ENCODE results near the gene ZNF319. TPM values are rescaled to one million over a fixed set of nuclear protein-coding genes. Genes with fewer than 3 reads are reported as not detected.

ZNF319 gene
- total and polyA plus RNA-seq, 2 of the 13 experiments (the other 11 are each of a cell fraction or from before 2014, with no cell fraction given) = 2.4 to 3.6 TPM

GRCh38 chr16:58019866-58020538, 19.5 kb upstream of the ZNF319 start:
- 72% methylated on average over 5 of the region's 8 CpGs for WGBS (ENCODE audit: low lambda C conversion rate)
- ATAC-seq (no peak), FAIRE-seq (no peak), DNase-seq (ENCODE audit: low spot score) (no peak)
- no TSS peak for BruUV-seq (replicated peaks)
- in situ Hi-C loops (cut with HindIII; ENCODE audit: extremely low pct_ligation_motif_present, low pct_unique_long_range_greater_than_20kb) = loop anchor here (5.0 kb wide), 1 partner anchor 107 kb away; the partner anchor contains the start of gene CFAP20
- ChIA-PET CTCF (ENCODE audit: low intra/inter-chr PET ratio, low total read pairs) (interaction anchor here (0.7 to 3.2 kb wide), 4 partner anchors 12 to 107 kb away, joined by 4 to 40 read pairs (median 6); no protein-coding TSS in a partner anchor), POLR2A (no interaction called here)
- Histone ChIP-seq H3K4me1 (ENCODE audit: insufficient read depth, low read length) (peaks cover 36% of the 10 kb centered on the region), H3K4me3 (replicated peaks in 1 of 3; ENCODE audit: insufficient read depth in 1 of 3, low read depth in 2 of 3, low read length in 3 of 3) (no peak overlapping the region), H3K9me3 (ENCODE audit: low read length) (no peaks in the 10 kb centered on the region), H3K36me3 (replicated peaks in 1 of 2; ENCODE audit: control insufficient read depth in 1 of 2, insufficient read depth in 2 of 2, low read length in 2 of 2) (peaks cover 4 to 11% of the 10 kb centered on the region in 2 experiments), H4K20me1 (ENCODE audit: insufficient read depth, low read length) (no peaks in the 10 kb centered on the region), H3K4me2 (ENCODE audit: low read depth, low read length) (no peak overlapping the region), H3K79me2 (ENCODE audit: insufficient read depth, low read length) (no peaks in the 10 kb centered on the region), H3K27me3 (ENCODE audit: control insufficient read depth in 1 of 2, insufficient read depth in 2 of 2, low read length in 2 of 2) (no peaks in the 10 kb centered on the region), H3K9ac (ENCODE audit: insufficient read depth, low read depth, low read length) (no peak overlapping the region), H3K27ac (ENCODE audit: extremely low read length, insufficient read depth, low read length) (no peak overlapping the region), H2AFZ (ENCODE audit: low read length) (no peak overlapping the region)
- intact Hi-C loops (cut with micrococcal nuclease; ENCODE audit: unreplicated experiment) = loop anchor here (1.0 to 10.0 kb wide), 4 partner anchors 102 to 467 kb away; partner anchors contain the start of gene CSNK2A2
- no peak for TF ChIP-seq ZNF687 (CRISPR knock-in tag; IDR thresholded peaks at IDR 0.05)
- no peak for TF ChIP-seq HNRNPH1 (optimal IDR thresholded peaks at IDR 0.05; ENCODE audit: low read depth, low read length)
- TF ChIP-seq PBX2 (CRISPR knock-in tag; IDR thresholded peaks at IDR 0.05) = no peak
- no peak for TF ChIP-seq MLLT10 (CRISPR knock-in tag; IDR thresholded peaks at IDR 0.05)
- TF ChIP-seq KLF16 (CRISPR knock-in tag; IDR thresholded peaks at IDR 0.05) = no peak
- TF ChIP-seq ATAD3A (CRISPR knock-in tag; IDR thresholded peaks at IDR 0.05) = no peak
- TF ChIP-seq TRIM22 (IDR thresholded peaks at IDR 0.05) = no peak
